Pancreas (tissue), 10 donors: ENCODE results near the gene CD248. TPM values are rescaled to one million over a fixed set of nuclear protein-coding genes. Genes with fewer than 3 reads are reported as not detected.

Experiments used
- ATAC-seq, 4 donors: fragments of 200-7000 bp; cut with Tn5 transposase; one replicate each; pipeline versions ENCODE4 v1.8.0 to v1.9.1; 2020; ENCODE audit warnings: mild to moderate bottlenecking in 4 of 4, moderate library complexity in 4 of 4
- DNase-seq, 6 donors: peaks; one replicate each; pipeline ENCODE4 v3.0.0-alpha.2; 2020
- FAIRE-seq: peaks from 2 replicates; lab custom pipeline; 2012; peaks lifted over from hg19 to GRCh38; lab: Jason Lieb, UNC
- H3K27ac ChIP-seq, 4 donors: fragments of 200-600 bp; sonication (generic); 1 replicate in 3 of 4; 2 replicates in 1 of 4; pipeline versions ENCODE4 v1.5.0 to v1.8.0; 2020
- H3K27me3 ChIP-seq, 4 donors: fragments of 200-600 bp; one replicate each; pipeline ENCODE4 v1.8.0; 2021
- H3K36me3 ChIP-seq, 3 donors: fragments of 200-600 bp; sonication (generic) in 1 of 3; one replicate each; pipeline versions ENCODE4 v1.5.0 to v1.8.0; 2020 to 2021
- H3K4me1 ChIP-seq, 3 donors: fragments of 200-600 bp; one replicate each; pipeline ENCODE4 v1.8.0; 2021
- H3K4me3 ChIP-seq, 4 donors: fragments of 200-600 bp; sonication (generic) in 2 of 4; one replicate each; pipeline versions ENCODE4 v1.5.0 to v1.8.0; 2020 to 2021
- H3K9me3 ChIP-seq, 4 donors: fragments of 200-600 bp; one replicate each; pipeline ENCODE4 v1.8.0; 2021
- CTCF ChIP-seq, 4 donors: fragments of 200-600 bp; sonication (generic) in 3 of 4; IDR thresholded peaks; one replicate each; pipeline versions ENCODE4 v1.5.0 to v1.8.0; 2021; ENCODE audit warnings: antibody characterized with exemption in 4 of 4
- WGBS, 2 donors: extraction: QIAGEN DNeasy Blood & Tissue Kit; methylation state at CpG; one replicate each; pipeline ENCODE4 v1.1.7; 2013; 5-methylcytosine and 5-hydroxymethylcytosine counted together
- intact Hi-C, 3 donors: fragments of 100-400 bp; cut with DNase I; formaldehyde crosslinking; loops; one replicate each; pipeline versions ENCODE4 v1.11.1 to v1.14.2; 2022
- polyA plus RNA-seq, 2 donors: library from polyadenylated mRNA; stranded (reverse); fragments of 200-250 nt; gene quantifications; one replicate each; pipeline ENCODE4 v1.2.3, GENCODE V29; 2013
- total RNA-seq, 6 donors: library from RNA; stranded (reverse); fragmentation: NEBNext Ultra II Directional in 4 of 6; extraction: Animal tissue kit (Norgen Biotek cat#: 25700) in 4 of 6; gene quantifications; one replicate each; pipeline versions ENCODE4 v1.2.1 to v1.2.4, GENCODE V29; 2021 to 2023
- donor health status: healthy with polysubstance abuse.
- donor health status: DM: no; HTN: no; CAD: no; lungs with moderate emphysema.
- donor health status: DM: no; HTN: no; CAD: no.
- donor health status: control.
- donor health status: control.
- donor health status: Bipolar disorder and iron deficiency.
- donor health status: DM: yes; HTN: yes; CAD: no.
- donor health status: DM: no; HTN: no; CAD: no.
- donor health status: DM: no; HTN: no; CAD: no.
- donor health status: DM: yes; HTN: yes; CAD: no.

CD248 gene
- total and polyA plus RNA-seq, 8 donors, result 1.2 to 17.7 (median 3.8) TPM

GRCh38 chr11:66268244-66268951 is 48.4 kb downstream of the CD248 start, which contains the start of gene RAB1B:
Gene RAB1B (plus strand): TSS chr11:66268639. CDS start chr11:66268680, 41 bp downstream.
- FAIRE-seq (peak; percentile 85), DNase-seq (peak; percentile 100), ATAC-seq (peak; percentile 87 to 94 (median 90))
- intact Hi-C loops, result no loop called here
- Histone ChIP-seq H3K4me3 (peak within 1 kb of the TSS; percentile 59 to 96 (median 88)), H3K4me1 (no peaks in the 10 kb centered on the region), H3K9me3 (no peaks in the 10 kb centered on the region), H3K36me3 (peaks cover 0 to 15% (median 15%) of the 10 kb centered on the region in 3 donors), H3K27ac (peak within 1 kb of the TSS; percentile 83 to 92 (median 88)), H3K27me3 (no peaks in the 10 kb centered on the region)
- 0 to 1% methylated on average over 55 to 64 of the region's 64 CpGs for WGBS, 2 donors
- TF ChIP-seq CTCF (IDR thresholded peaks at IDR 0.05), result no peak

DNA sequence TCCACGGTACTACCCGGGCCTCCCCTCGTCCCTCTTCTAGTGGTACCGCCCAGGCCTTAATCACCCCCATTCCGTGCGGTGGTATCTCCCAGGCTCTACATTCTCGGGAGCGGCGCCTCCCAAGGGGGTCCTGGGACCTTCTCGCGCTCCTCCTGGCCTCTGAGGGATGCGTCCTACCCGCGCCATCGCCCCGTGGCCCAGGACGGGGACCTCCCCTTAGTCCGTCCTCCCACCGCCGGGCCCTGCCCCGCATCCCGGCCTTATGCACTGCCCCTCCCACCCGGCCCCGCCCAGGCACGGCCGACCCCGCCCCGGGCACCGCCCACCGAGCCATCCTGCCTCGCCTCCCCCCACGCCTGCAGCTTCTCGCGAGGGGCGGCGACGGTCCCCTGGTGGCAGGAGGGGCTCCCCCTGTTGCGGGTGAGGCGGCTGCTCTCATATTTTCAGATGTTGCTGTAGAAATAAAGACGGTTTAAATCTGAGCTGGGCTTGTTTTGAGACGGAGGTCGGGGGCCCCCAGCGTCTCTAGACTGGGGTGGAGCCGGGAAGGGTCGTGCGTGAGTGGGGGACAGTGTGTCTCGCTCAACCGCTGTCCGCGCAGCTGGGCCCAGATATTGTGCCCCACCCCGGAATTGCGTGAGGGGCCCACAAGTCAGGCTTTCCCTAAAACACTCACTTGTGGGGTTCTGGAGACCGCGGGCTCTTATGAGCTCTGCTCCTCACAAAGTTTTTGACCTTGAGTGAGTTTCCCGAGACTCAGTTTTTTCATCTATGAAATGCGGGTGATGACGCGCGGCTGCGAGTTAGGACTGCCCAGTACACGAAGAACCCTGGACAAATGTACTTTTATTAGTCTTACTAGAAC is 49.2 kb downstream of the CD248 start:
- no peaks in the 10 kb centered on the region for H3K9me3 ChIP-seq
- TF ChIP-seq CTCF (IDR thresholded peaks at IDR 0.05), result no peak
- no peaks in the 10 kb centered on the region for H3K4me1 ChIP-seq
- DNase-seq (peak; percentile 80 to 92 (median 87)), FAIRE-seq (no peak), ATAC-seq (peak; percentile 75 to 87 (median 82))
- peak overlapping the region; percentile 83 to 92 (median 88) for H3K27ac ChIP-seq
- no peaks in the 10 kb centered on the region for H3K27me3 ChIP-seq
- H3K4me3 ChIP-seq, result peak overlapping the region; percentile 13 to 96 (median 74)
- intact Hi-C loops, result no loop called here
- 3% methylated on average over 61 of the region's 61 CpGs for WGBS, 2 donors
- peaks cover 0 to 7% (median 7%) of the 10 kb centered on the region in 3 donors for H3K36me3 ChIP-seq

GRCh38 chr11:66267039-66267378 is 49.8 kb downstream of the CD248 start:
- intact Hi-C loops, result no loop called here
- Histone ChIP-seq H3K9me3 (no peaks in the 10 kb centered on the region), H3K27me3 (no peaks in the 10 kb centered on the region), H3K27ac (peak overlapping the region; percentile 83 to 92 (median 88)), H3K4me1 (no peaks in the 10 kb centered on the region), H3K4me3 (peak overlapping the region; percentile 13 to 96 (median 74)), H3K36me3 (peaks cover 0 to 1% (median 1%) of the 10 kb centered on the region in 3 donors)
- ATAC-seq (no peak), DNase-seq (no peak), FAIRE-seq (no peak)
- no peak for TF ChIP-seq CTCF (IDR thresholded peaks at IDR 0.05)
- 41 to 42% methylated on average over 13 of the region's 13 CpGs for WGBS, 2 donors

- Histone ChIP-seq H3K9me3 (no peaks in the 10 kb centered on the region), H3K27ac (no peak overlapping the region), H3K4me3 (no peak overlapping the region), H3K36me3 (no peaks in the 10 kb centered on the region), H3K4me1 (no peaks in the 10 kb centered on the region), H3K27me3 (no peaks in the 10 kb centered on the region)
- DNase-seq (peak in 3 of 6 donors; percentile 45 to 82 (median 61)), ATAC-seq (no peak), FAIRE-seq (no peak)
- TF ChIP-seq CTCF (IDR thresholded peaks at IDR 0.05), result no peak
- 85 to 86% methylated on average over 20 of the region's 20 CpGs for WGBS, 2 donors
- intact Hi-C loops, result no loop called here
Measured at GRCh38 chr11:66266378-66267038, 50.3 kb downstream of the CD248 start.
